Measurements from ENCODE around the gene ZER1.
"Not testable (repeated sequence)": the region's sequence is repeated elsewhere in the genome, so short reads cannot be mapped to it uniquely, and the experiment has no call there.

Gene ZER1

DNA sequence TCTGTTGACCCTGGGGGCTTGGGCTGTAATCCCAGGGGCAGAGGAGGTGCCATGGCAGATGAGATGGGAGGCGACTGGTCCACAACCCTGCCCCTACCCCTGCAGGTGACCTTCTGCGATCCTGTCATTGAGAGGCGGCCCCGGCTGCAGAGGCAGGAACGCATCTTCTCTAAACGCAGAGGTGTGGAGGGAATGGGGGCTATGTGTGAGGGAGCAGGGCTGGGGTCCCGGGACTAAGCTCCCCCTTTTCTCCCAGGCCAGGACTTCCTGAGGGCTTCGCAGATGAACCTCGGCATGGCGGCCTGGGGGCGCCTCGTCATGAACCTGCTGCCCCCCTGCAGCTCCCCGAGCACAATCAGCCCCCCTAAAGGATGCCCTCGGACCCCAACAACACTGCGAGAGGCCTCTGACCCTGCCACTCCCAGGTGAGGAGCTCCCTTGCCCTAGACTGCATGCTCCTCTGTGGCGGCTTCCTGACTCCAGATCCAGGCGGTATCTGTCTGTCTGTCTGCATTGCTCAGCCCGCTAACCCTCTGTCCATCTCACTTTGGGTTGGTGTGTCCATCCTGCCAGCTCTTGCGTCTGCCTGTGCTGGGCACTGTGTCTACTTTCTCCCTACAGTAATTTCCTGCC lies 57.7 kb downstream of the ZER1 start:
- DNase-seq: no peak

GRCh38 chr9:128713411-128713780 lies 58.3 kb downstream of the ZER1 start:
- DNase-seq: no peak

- DNase-seq: no peak
Observed at GRCh38 chr9:128712451-128713410, 59.0 kb downstream of the ZER1 start.

GRCh38 chr9:128707446-128707845 lies 64.3 kb downstream of the ZER1 start:
- DNase-seq: no peak

DNA sequence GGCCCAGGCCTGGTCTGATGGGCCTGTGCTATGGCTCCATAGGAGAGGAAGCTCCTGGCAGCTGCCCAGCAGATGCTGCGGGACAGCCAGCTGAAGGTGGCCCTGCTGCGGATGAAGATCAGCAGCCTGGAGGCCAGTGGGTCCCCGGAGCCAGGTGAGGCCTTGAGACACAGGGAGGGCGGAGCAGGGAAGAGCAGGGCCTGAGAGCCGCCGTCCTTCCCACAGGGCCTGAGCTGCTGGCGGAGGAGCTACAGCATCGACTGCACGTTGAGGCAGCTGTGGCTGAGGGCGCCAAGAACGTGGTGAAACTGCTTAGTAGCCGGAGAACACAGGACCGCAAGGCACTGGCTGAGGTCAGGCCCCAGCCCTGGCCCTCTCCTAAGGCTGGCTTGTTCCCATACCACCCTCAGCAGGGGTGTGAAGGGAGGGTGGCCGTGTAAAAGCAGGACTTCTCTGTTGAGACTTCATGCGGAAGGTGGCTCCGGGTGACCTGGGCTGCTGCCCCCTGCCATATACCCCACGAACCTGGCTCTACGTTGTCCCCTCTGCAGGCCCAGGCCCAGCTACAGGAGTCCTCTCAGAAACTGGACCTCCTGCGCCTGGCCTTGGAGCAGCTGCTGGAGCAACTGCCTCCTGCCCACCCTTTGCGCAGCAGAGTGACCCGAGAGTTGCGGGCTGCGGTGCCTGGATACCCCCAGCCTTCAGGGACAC lies 64.9 kb downstream of the ZER1 start:
- no peak for DNase-seq

GRCh38 chr9:128706045-128706444 lies 65.7 kb downstream of the ZER1 start:
- no peak for DNase-seq

DNA sequence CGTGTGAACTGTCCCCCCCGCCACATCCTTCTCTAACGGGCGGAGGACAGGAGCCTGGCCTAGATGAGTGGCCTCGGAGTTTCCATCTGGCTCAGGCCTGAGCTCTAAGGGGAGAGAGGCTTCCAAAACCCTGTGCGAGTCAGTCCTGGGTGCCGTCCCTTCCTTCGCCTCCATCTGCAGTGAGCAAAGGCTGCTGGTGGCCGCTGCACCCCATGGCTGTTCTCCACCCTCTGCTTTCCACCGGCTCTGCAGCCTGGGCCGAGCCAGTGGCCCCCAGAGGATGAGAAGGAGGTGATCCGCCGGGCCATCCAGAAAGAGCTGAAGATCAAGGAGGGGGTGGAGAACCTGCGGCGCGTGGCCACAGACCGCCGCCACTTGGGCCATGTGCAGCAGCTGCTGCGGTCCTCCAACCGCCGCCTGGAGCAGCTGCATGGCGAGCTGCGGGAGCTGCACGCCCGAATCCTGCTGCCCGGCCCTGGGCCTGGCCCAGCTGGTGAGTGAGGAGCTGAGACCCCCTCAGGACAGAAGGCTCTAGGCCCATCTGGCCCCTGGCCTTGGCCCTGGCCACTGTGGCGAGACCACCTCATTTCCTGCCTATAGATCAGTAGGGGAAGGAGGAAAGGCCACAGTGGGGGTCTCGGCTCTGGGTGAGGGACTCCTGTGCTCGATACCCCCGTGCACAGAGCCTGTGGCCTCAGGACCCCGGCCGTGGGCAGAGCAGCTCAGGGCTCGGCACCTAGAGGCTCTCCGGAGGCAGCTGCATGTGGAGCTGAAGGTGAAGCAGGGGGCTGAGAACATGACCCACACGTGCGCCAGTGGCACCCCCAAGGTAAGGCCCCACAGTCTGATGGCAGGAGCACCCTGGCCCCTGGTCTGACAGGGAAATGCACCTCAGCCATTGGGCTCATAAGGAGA lies 66.4 kb downstream of the ZER1 start:
- DNase-seq: no peak

DNA sequence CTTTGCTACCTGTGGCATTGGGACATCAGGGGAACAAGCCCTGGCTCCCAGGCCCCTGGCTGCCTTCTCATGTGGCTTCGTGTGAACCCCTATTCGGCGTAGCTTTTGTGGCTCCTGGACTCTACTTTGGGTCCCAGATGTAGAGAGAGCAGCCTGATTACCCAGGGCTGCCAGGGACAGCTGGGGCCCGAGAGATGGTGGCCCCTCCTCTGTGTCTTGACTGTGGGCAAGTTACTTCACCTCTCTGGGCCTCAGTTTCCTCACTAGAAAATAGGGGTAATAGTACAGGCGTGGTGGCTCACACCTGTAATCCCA lies 67.4 kb downstream of the ZER1 start:
- DNase-seq: no peak

DNA sequence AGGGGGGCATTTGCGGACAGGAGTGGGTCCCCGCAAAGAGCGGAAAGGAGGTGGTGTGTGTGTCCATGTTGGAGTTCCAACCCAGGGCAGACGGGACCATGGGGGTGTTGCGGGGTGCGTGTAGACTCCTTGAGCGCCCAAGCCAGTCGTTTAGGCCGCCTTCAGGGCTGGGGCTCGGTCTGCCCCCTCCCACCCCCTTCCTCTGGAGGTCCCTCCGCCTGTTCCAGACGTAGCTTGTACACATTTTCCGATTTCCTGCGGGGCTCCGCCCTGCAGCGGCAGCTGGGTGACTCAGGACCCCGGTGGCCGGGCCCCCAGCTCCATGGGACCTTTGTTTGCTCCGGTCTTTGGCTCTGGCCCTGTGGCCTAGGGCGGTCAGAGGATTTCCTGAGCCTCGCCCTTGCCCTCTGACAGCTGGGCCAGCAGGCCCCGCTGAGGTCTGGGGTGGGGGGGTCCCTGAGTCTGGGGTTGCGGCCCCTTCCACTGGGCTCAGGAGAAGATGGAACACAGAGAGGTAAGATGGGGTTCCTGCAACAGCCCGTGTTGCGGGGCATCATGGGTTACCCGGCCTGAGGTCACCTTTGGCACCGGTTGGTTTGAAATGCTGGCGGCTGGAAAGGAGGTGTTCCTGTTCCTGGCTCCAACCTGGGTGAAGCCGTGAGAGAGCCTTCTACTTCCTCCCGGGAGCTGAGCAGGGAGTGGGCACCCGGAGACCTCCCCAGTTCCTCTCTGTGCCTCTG lies 67.9 kb downstream of the ZER1 start:
- DNase-seq: no peak

- no peak for DNase-seq
Observed at GRCh38 chr9:128702949-128703615, 68.6 kb downstream of the ZER1 start.

- DNase-seq: peak; percentile 43
Observed at GRCh38 chr9:128702445-128702948, 69.2 kb downstream of the ZER1 start, which contains the start of gene PKN3. PKN3 (plus strand) TSS chr9:128702503; CDS start chr9:128702916, 413 bp downstream.

GRCh38 chr9:128701227-128701854 lies 70.4 kb downstream of the ZER1 start:
- no peak for DNase-seq

GRCh38 chr9:128699096-128699795 lies 72.5 kb downstream of the ZER1 start:
- not testable (repeated sequence) for DNase-seq

DNA sequence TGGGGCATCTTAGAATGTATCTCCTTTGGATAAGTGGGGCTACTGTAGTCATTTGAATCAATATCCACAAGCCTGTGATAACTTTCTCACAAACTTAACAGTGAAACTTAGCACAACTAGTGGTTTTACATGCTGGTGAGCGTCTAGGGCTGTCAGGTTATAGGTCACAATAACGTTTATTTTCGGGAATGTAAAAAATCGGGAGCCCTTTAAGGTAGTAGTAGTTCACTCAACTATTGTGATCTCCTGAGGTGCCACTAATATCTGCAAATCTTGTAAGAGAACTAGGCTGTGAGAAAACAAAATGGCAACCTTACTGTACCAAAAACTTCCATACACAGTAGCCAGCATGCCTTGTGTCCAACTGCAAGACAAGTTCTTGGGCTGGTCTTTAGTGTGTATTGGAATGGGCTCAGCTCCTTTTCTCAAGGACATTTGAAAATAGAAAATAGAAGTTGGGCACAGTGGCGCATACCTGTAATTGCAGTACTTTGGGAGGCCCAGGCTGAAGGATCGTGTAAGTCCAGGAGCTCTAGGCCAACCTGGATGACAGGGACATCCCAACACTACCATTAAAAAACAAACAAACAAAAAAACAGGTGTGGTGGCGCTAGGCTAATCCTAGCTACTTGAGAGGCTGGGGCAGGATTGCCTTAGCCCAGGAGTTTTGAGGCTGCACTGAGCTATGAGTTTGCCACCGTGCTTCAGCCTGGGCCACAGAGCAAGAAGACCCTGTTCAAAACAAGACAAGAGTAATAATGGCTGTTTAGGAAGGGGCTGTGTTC lies 74.6 kb downstream of the ZER1 start:
- DNase-seq: no peak

- DNase-seq: no peak
Observed at GRCh38 chr9:128694344-128694743, 77.4 kb downstream of the ZER1 start.

DNA sequence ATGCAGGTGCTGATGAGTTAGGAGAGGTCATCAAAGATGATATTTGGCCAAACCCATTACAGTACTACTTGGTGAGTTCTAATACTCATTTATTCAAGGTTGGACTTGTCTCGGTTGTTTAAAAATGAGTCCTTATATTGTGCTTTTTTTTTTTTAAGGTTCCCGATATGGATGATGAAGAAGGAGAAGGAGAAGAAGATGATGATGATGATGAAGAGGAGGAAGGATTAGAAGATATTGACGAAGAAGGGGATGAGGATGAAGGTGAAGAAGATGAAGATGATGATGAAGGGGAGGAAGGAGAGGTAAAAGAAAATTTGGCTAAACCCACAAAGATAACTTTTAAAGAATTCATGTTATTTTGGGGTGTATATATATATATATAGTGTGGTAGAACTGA lies 78.0 kb downstream of the ZER1 start:
- DNase-seq: not testable (repeated sequence)

GRCh38 chr9:128690684-128691034 lies 81.1 kb downstream of the ZER1 start:
- DNase-seq: no peak

- DNase-seq: no peak
Observed at GRCh38 chr9:128689820-128690683, 81.7 kb downstream of the ZER1 start.
